H1 (cell line): ENCODE results near the gene HS6ST2. TPM values are rescaled to one million over a fixed set of nuclear protein-coding genes. Genes with fewer than 3 reads are reported as not detected.

Source experiments
- CTCF ChIA-PET: fragments of 300-600 bp; sonication (Branson Sonifier 250); formaldehyde crosslinking; loops from one replicate; lab custom pipeline; 2021; ENCODE audit not compliant: partially characterized antibody; lab: Charles Lee
- POLR2A ChIA-PET: fragments of 300-600 bp; sonication (Branson Sonifier 250); formaldehyde crosslinking; loops from one replicate; lab custom pipeline; 2021; ENCODE audit warnings: inconsistent platforms; ENCODE audit not compliant: partially characterized antibody; lab: Charles Lee
- DNase-seq, 2 experiments: peaks; one replicate each; pipeline versions ENCODE4 v3.0.0 to v3.0.0-alpha.2; 2010 to 2022; ENCODE audit warnings: low spot score in 2 of 2, low read depth in 1 of 2, mixed read lengths in 1 of 2
- FAIRE-seq: peaks from 2 replicates; lab custom pipeline; 2011; peaks lifted over from hg19 to GRCh38; lab: Jason Lieb, UNC
- H2AFZ ChIP-seq: 2 replicates; pipeline ENCODE4 v1.8.1; 2012; ENCODE audit warnings: low read length, inconsistent platforms
- H2AK5ac ChIP-seq: 2 replicates; pipeline ENCODE4 v1.6.1; 2013; ENCODE audit warnings: low read depth, low read length
- H2BK120ac ChIP-seq: replicated peaks from 2 replicates; pipeline ENCODE3; 2013; ENCODE audit warnings: low read depth, low read length, inconsistent platforms
- H2BK12ac ChIP-seq: 2 replicates; pipeline ENCODE4 v1.6.1; 2013; ENCODE audit warnings: low read depth, low read length
- H2BK15ac ChIP-seq: 2 replicates; pipeline ENCODE4 v1.6.1; 2013; ENCODE audit warnings: low read length
- H2BK20ac ChIP-seq: 2 replicates; pipeline ENCODE4 v1.6.1; 2013; ENCODE audit warnings: low read length
- H2BK5ac ChIP-seq: 2 replicates; pipeline ENCODE4 v1.6.1; 2013; ENCODE audit warnings: low read depth, low read length
- H3K14ac ChIP-seq: 2 replicates; pipeline ENCODE4 v1.6.1; 2013; ENCODE audit warnings: inconsistent platforms; ENCODE audit not compliant: insufficient read length
- H3K18ac ChIP-seq: 2 replicates; pipeline ENCODE4 v1.6.1; 2013; ENCODE audit warnings: low read length; ENCODE audit errors: extremely low read depth
- H3K23ac ChIP-seq: 2 replicates; pipeline ENCODE4 v1.6.1; 2013; ENCODE audit warnings: inconsistent platforms; ENCODE audit not compliant: insufficient read length
- H3K23me2 ChIP-seq: 2 replicates; pipeline ENCODE4 v1.6.1; 2013; ENCODE audit warnings: low read depth, low read length
- H3K27ac ChIP-seq: 2 replicates; pipeline ENCODE4 v1.6.1; 2011; ENCODE audit warnings: low read depth, low read length, inconsistent platforms
- H3K27me3 ChIP-seq, 4 experiments: replicated peaks in 1 of 4; 1 replicate in 1 of 4; 2 replicates in 3 of 4; pipeline versions ENCODE4 v1.6.1 to v1.8.1; 2011 to 2013; ENCODE audit warnings: low read length in 3 of 4, mild to moderate bottlenecking in 3 of 4, inconsistent platforms in 2 of 4, mixed read lengths in 2 of 4, moderate library complexity in 1 of 4; ENCODE audit not compliant: control insufficient read depth in 3 of 4, insufficient read depth in 3 of 4; ENCODE audit errors: extremely low read depth in 1 of 4
- H3K36me3 ChIP-seq, 4 experiments: 2 replicates each; pipeline versions ENCODE4 v1.6.1 to v1.8.1; 2011 to 2013; ENCODE audit warnings: mild to moderate bottlenecking in 4 of 4, low read length in 3 of 4, moderate library complexity in 2 of 4, control low read depth in 1 of 4, inconsistent platforms in 1 of 4; ENCODE audit not compliant: insufficient read depth in 4 of 4, control insufficient read depth in 2 of 4
- H3K4ac ChIP-seq: replicated peaks from 2 replicates; pipeline ENCODE3; 2013; ENCODE audit warnings: low read length, low read depth, mixed read lengths, inconsistent platforms; ENCODE audit not compliant: insufficient read length
- H3K4me1 ChIP-seq, 4 experiments: replicated peaks in 1 of 4; 1 replicate in 1 of 4; 2 replicates in 3 of 4; pipeline versions ENCODE4 v1.6.1 to v1.8.1; 2011 to 2013; ENCODE audit warnings: low read length in 3 of 4, inconsistent platforms in 2 of 4, mixed read lengths in 1 of 4; ENCODE audit not compliant: insufficient read depth in 4 of 4, control insufficient read depth in 3 of 4
- H3K4me2 ChIP-seq, 2 experiments: 2 replicates each; pipeline versions ENCODE4 v1.6.1 to v1.8.1; 2011 to 2013; ENCODE audit warnings: low read depth in 2 of 2, low read length in 2 of 2, control low read depth in 1 of 2, inconsistent platforms in 1 of 2, mild to moderate bottlenecking in 1 of 2; ENCODE audit not compliant: insufficient read depth in 1 of 2
- H3K4me3 ChIP-seq, 4 experiments: fragments of 200-600, 300-600 bp in 1 of 4; sonication (generic), shearing (Covaris generic), sonication (Bioruptor Twin) in 1 of 4; 2 replicates each; pipeline versions ENCODE4 v1.5.1 to v1.8.1; 2011 to 2016; ENCODE audit warnings: low read length in 4 of 4, low read depth in 3 of 4, control low read depth in 2 of 4, inconsistent platforms in 2 of 4, mild to moderate bottlenecking in 2 of 4, mixed read lengths in 1 of 4, moderate library complexity in 1 of 4; ENCODE audit not compliant: insufficient read depth in 2 of 4; ENCODE audit errors: extremely low read depth in 1 of 4
- H3K56ac ChIP-seq: replicated peaks from 2 replicates; pipeline ENCODE3; 2013; ENCODE audit warnings: low read depth, mild to moderate bottlenecking, mixed read lengths, low read length, inconsistent platforms; ENCODE audit not compliant: insufficient read length
- H3K79me1 ChIP-seq: 2 replicates; pipeline ENCODE4 v1.6.1; 2013; ENCODE audit warnings: low read depth, low read length, control low read depth
- H3K79me2 ChIP-seq, 2 experiments: 2 replicates each; pipeline versions ENCODE4 v1.6.1 to v1.8.1; 2012 to 2013; ENCODE audit warnings: low read length in 2 of 2, mild to moderate bottlenecking in 2 of 2, inconsistent platforms in 1 of 2; ENCODE audit not compliant: insufficient read depth in 2 of 2, control insufficient read depth in 1 of 2
- H3K9ac ChIP-seq, 4 experiments: replicated peaks in 1 of 4; 1 replicate in 1 of 4; 2 replicates in 3 of 4; pipeline versions ENCODE4 v1.6.1 to v1.8.1; 2011 to 2013; ENCODE audit warnings: low read depth in 3 of 4, low read length in 3 of 4, control low read depth in 2 of 4, mild to moderate bottlenecking in 2 of 4, moderate library complexity in 2 of 4, inconsistent platforms in 1 of 4; ENCODE audit errors: extremely low read depth in 1 of 4
- H3K9me3 ChIP-seq, 2 experiments: 2 replicates each; pipeline versions ENCODE4 v1.6.1 to v1.8.1; 2012 to 2013; ENCODE audit warnings: mild to moderate bottlenecking in 2 of 2, moderate library complexity in 2 of 2, control low read depth in 1 of 2, inconsistent platforms in 1 of 2, low read depth in 1 of 2, low read length in 1 of 2, mixed read lengths in 1 of 2; ENCODE audit not compliant: insufficient read depth in 2 of 2
- H4K20me1 ChIP-seq, 2 experiments: replicated peaks in 1 of 2; 2 replicates each; pipeline versions ENCODE3 to v1.8.1; 2011 to 2013; ENCODE audit warnings: inconsistent platforms in 2 of 2, low read length in 2 of 2, mild to moderate bottlenecking in 1 of 2; ENCODE audit not compliant: insufficient read depth in 2 of 2, control insufficient read depth in 1 of 2
- H4K5ac ChIP-seq: 2 replicates; pipeline ENCODE4 v1.6.1; 2013; ENCODE audit warnings: low read length, low read depth, mixed read lengths, inconsistent platforms; ENCODE audit not compliant: insufficient read length
- H4K8ac ChIP-seq: 2 replicates; pipeline ENCODE4 v1.8.0; 2013; ENCODE audit warnings: mild to moderate bottlenecking, moderate library complexity, low read length, inconsistent platforms; ENCODE audit not compliant: insufficient read depth; ENCODE audit errors: extremely low read depth
- H4K91ac ChIP-seq: replicated peaks from 2 replicates; pipeline ENCODE3; 2013; ENCODE audit warnings: low read length, mixed read lengths, inconsistent platforms; ENCODE audit not compliant: insufficient read length
- ATF3 ChIP-seq: IDR thresholded peaks from 2 replicates; pipeline ENCODE4 v1.6.1; 2011; ENCODE audit warnings: low read depth, mild to moderate bottlenecking, low read length; ENCODE audit not compliant: insufficient read depth
- BACH1 ChIP-seq: IDR thresholded peaks from 2 replicates; pipeline ENCODE4 v1.6.1; 2012; ENCODE audit warnings: low read length, improper control_type of control experiment
- GTF2F1 ChIP-seq: IDR thresholded peaks from 2 replicates; pipeline ENCODE4 v1.6.1; 2012; ENCODE audit warnings: low read depth, low read length, improper control_type of control experiment, borderline replicate concordance
- KDM1A ChIP-seq: fragments of 200-600, 300-600 bp; sonication (generic); IDR thresholded peaks from 2 replicates; pipeline ENCODE4 v1.7.1; 2016; ENCODE audit warnings: mild to moderate bottlenecking, low read length, borderline replicate concordance
- PHF8 ChIP-seq: fragments of 200-600 bp; sonication (generic); conservative IDR thresholded peaks from 2 replicates; pipeline ENCODE4 v1.7.1; 2012; ENCODE audit warnings: low read depth, mild to moderate bottlenecking, inconsistent platforms, low read length, moderate library complexity
- RXRA ChIP-seq: IDR thresholded peaks from 2 replicates; pipeline ENCODE4 v1.6.1; 2011; ENCODE audit warnings: low read depth, mild to moderate bottlenecking, low read length, moderate library complexity; ENCODE audit not compliant: insufficient read depth
- TAF1 ChIP-seq: IDR thresholded peaks from 2 replicates; pipeline ENCODE4 v1.6.1; 2011; ENCODE audit warnings: mild to moderate bottlenecking, low read depth, low read length
- polyA plus RNA-seq, 7 experiments: library from polyadenylated mRNA; depleted of rRNA in 3 of 7; stranded (reverse) in 5 of 7; unstranded in 2 of 7; fragments of >200 nt in 5 of 7; fragments of 200-250 nt in 2 of 7; gene quantifications; 1 replicate in 5 of 7; 2 replicates in 1 of 7; 4 replicates in 1 of 7; pipeline versions ENCODE4 v1.2.1 to v1.2.3, GENCODE V29; 2011 to 2013; ENCODE audit warnings: missing spikeins in 2 of 7, mixed read lengths in 2 of 7
- total RNA-seq: library from RNA; stranded (reverse); fragmentation: NEBNext Ultra II Directional; extraction: Animal tissue kit (Norgen Biotek cat#: 25700); gene quantifications from 2 replicates; pipeline ENCODE4 v1.2.1, GENCODE V29; 2021

The HS6ST2 gene
- total and polyA plus RNA-seq, 2 of the 8 experiments (the other 6 are each of a cell fraction or from before 2014, with no cell fraction given): 3.9 TPM

- Histone ChIP-seq H2AK5ac (no peak overlapping the region), H3K23ac (no peak overlapping the region), H3K79me2 (no peaks in the 10 kb centered on the region), H2BK20ac (no peak overlapping the region), H2BK5ac (no peak overlapping the region), H2BK12ac (no peak overlapping the region)
- DNase-seq: no peak
- ChIA-PET CTCF (interaction anchor here (0.9 kb wide), 1 partner anchor 104 kb away, joined by 3 read pairs; no protein-coding TSS in a partner anchor), POLR2A (no interaction called here)
- no peak for FAIRE-seq
- TF ChIP-seq PHF8 (no peak), TAF1 (no peak), KDM1A (no peak), BACH1 (no peak), ATF3 (no peak), RXRA (no peak), GTF2F1 (no peak)
- TF ChIP-seq, all 59 proteins: peak for 0
- no peaks in the 10 kb centered on the region for H3K27me3 ChIP-seq
- H3K9me3 ChIP-seq: no peaks in the 10 kb centered on the region
- no peaks in the 10 kb centered on the region; a peak in 2 of 7 replicates for H3K4me1 ChIP-seq
- H2BK15ac ChIP-seq: no peak overlapping the region
- no peaks in the 10 kb centered on the region for H3K36me3 ChIP-seq
- H3K9ac ChIP-seq: no peak overlapping the region
- no peak overlapping the region for H3K4me3 ChIP-seq
- H3K4ac ChIP-seq: no peak overlapping the region
- H3K14ac ChIP-seq: no peak overlapping the region
- no peak overlapping the region for H3K4me2 ChIP-seq
- no peak overlapping the region for H2BK120ac ChIP-seq
- no peak overlapping the region for H4K5ac ChIP-seq
- no peaks in the 10 kb centered on the region for H4K20me1 ChIP-seq
- H3K79me1 ChIP-seq: no peaks in the 10 kb centered on the region
- H3K27ac ChIP-seq: no peak overlapping the region
- no peak overlapping the region for H2AFZ ChIP-seq
- no peak overlapping the region for H4K91ac ChIP-seq
- H3K56ac ChIP-seq: no peak overlapping the region
- H3K18ac ChIP-seq: no peak overlapping the region
- no peak overlapping the region for H4K8ac ChIP-seq
- H3K23me2 ChIP-seq: no peaks in the 10 kb centered on the region
Observed at GRCh38 chrX:132836471-132836870, 122.0 kb downstream of the HS6ST2 start.
